MM.1S (cell line): ENCODE measurements around the gene TRIM44.

Source experiments
- DNase-seq: peaks from one replicate; pipeline ENCODE4 v3.0.0-alpha.2; 2015
- H2AFZ ChIP-seq: fragments of 300-600 bp; sonication (generic); 2 replicates; pipeline ENCODE4 v1.6.0; 2016; ENCODE audit warnings: antibody characterized with exemption, low read length
- H3F3A ChIP-seq: fragments of 300-600 bp; sonication (generic); 2 replicates; pipeline ENCODE4 v1.6.1; 2016; ENCODE audit warnings: mild to moderate bottlenecking, antibody characterized with exemption, low read length, moderate library complexity, mixed read lengths; ENCODE audit not compliant: insufficient read depth
- H3K27ac ChIP-seq: fragments of 300-600 bp; sonication (generic); 2 replicates; pipeline ENCODE4 v1.5.1; 2016; ENCODE audit warnings: mild to moderate bottlenecking, low read length
- H3K27me3 ChIP-seq: fragments of 300-600 bp; sonication (generic); replicated peaks from 2 replicates; pipeline ENCODE4 v1.6.0; 2016; ENCODE audit warnings: low read length; ENCODE audit not compliant: insufficient read depth
- H3K36me3 ChIP-seq: fragments of 300-600 bp; sonication (generic); replicated peaks from 2 replicates; pipeline ENCODE4 v1.6.1; 2016; ENCODE audit warnings: mild to moderate bottlenecking, low read length, mixed read lengths; ENCODE audit not compliant: insufficient read depth
- H3K4me1 ChIP-seq: fragments of 300-600 bp; sonication (generic); 2 replicates; pipeline ENCODE4 v1.6.1; 2016; ENCODE audit warnings: low read length, mixed read lengths
- H3K4me2 ChIP-seq: fragments of 300-600 bp; sonication (generic); 2 replicates; pipeline ENCODE4 v1.6.0; 2016; ENCODE audit warnings: low read depth, low read length
- H3K4me3 ChIP-seq: fragments of 300-600 bp; sonication (generic); 2 replicates; pipeline ENCODE4 v1.5.1; 2016; ENCODE audit warnings: low read length, mixed read lengths
- H3K79me2 ChIP-seq: fragments of 300-600 bp; sonication (generic); 2 replicates; pipeline ENCODE4 v1.6.1; 2016; ENCODE audit warnings: mixed run types, low read length, mixed read lengths
- H3K9ac ChIP-seq: fragments of 300-600 bp; sonication (generic); 2 replicates; pipeline ENCODE4 v1.6.1; 2016; ENCODE audit warnings: low read length, mixed read lengths
- H3K9me2 ChIP-seq: fragments of 300-600 bp; sonication (generic); replicated peaks from 2 replicates; pipeline ENCODE4 v1.6.1; 2016; ENCODE audit warnings: mild to moderate bottlenecking, low read length, mixed read lengths; ENCODE audit not compliant: insufficient read depth
- H3K9me3 ChIP-seq: fragments of 300-600 bp; sonication (generic); replicated peaks from 2 replicates; pipeline ENCODE4 v1.6.1; 2016; ENCODE audit warnings: mild to moderate bottlenecking, low read length, mixed read lengths; ENCODE audit not compliant: insufficient read depth
- H4K20me1 ChIP-seq: fragments of 300-600 bp; sonication (generic); 2 replicates; pipeline ENCODE4 v1.6.1; 2016; ENCODE audit warnings: mild to moderate bottlenecking, low read length, moderate library complexity, mixed read lengths; ENCODE audit not compliant: insufficient read depth
- CTCF ChIP-seq: fragments of 300-600 bp; sonication (generic); IDR thresholded peaks from 2 replicates; pipeline ENCODE4 v1.5.1; 2016; ENCODE audit warnings: antibody characterized with exemption, low read length, mixed read lengths
- EZH2 ChIP-seq: fragments of 300-600 bp; sonication (generic); optimal IDR thresholded peaks from 2 replicates; pipeline ENCODE3; 2017; ENCODE audit warnings: low read depth, mild to moderate bottlenecking, antibody characterized with exemption, low read length, mixed read lengths
- EZH2phosphoT487 ChIP-seq: fragments of 300-600 bp; sonication (generic); IDR thresholded peaks from 2 replicates; pipeline ENCODE4 v1.6.1; 2018; ENCODE audit warnings: antibody characterized with exemption, low read length

Gene TRIM44

DNA sequence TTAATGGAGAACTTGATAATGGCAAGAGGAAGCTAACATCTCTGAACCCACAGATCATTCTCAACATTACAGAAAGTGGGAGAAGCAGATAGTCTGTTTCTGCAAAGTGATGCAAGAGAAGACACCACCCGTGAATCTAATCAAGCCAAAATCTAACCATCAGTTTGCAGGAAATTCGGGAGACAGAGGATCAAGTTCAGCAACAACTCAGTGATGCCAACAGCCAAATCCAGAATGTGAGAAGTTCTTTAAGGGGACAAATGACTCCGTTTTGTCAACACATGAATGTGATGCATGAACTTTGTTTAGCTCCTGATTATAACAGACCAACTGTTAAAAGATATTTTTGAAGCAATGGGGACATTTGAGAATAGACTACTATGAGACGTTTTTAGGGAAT lies 186.0 kb downstream of the TRIM44 start:
- H3K4me2 ChIP-seq: no peak overlapping the region
- no peaks in the 10 kb centered on the region for H3K27me3 ChIP-seq
- H3K9me3 ChIP-seq: no peaks in the 10 kb centered on the region
- no peaks in the 10 kb centered on the region for H3K36me3 ChIP-seq
- TF ChIP-seq CTCF (no peak), EZH2phosphoT487 (no peak), EZH2 (no peak)
- no peaks in the 10 kb centered on the region for H3F3A ChIP-seq
- H3K27ac ChIP-seq: no peak overlapping the region
- no peaks in the 10 kb centered on the region for H3K9me2 ChIP-seq
- no peaks in the 10 kb centered on the region for H3K4me1 ChIP-seq
- no peaks in the 10 kb centered on the region for H4K20me1 ChIP-seq
- no peak overlapping the region for H3K9ac ChIP-seq
- no peaks in the 10 kb centered on the region for H3K79me2 ChIP-seq
- no peak overlapping the region for H3K4me3 ChIP-seq
- H2AFZ ChIP-seq: no peak overlapping the region
- no peak for DNase-seq

DNA sequence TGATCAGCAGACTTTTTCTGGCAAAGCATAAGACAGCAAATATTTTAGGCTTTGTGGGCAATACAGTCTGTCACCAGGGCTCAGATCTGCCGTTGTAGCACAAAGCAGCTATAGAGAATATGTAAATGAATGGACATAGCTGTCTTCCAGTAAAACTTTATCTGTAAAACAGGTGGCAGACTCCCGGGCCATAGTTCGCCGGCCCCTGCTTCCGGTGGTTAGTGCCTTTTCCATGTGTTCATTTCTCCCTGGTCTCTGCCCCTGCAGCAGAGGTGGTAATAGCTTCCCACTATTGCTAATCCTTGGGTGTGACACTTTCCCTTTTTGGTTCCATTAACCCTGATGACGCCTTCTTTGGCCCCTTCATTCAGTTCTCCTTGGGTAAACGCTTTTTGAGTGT lies 187.6 kb downstream of the TRIM44 start:
- no peaks in the 10 kb centered on the region for H3K36me3 ChIP-seq
- H3K4me3 ChIP-seq: no peak overlapping the region
- H3K9me3 ChIP-seq: no peaks in the 10 kb centered on the region
- H3K27ac ChIP-seq: no peak overlapping the region
- H3K79me2 ChIP-seq: no peaks in the 10 kb centered on the region
- H4K20me1 ChIP-seq: no peaks in the 10 kb centered on the region
- TF ChIP-seq EZH2: no peak
- TF ChIP-seq CTCF: no peak
- no peak for TF ChIP-seq EZH2phosphoT487
- H3K4me1 ChIP-seq: no peaks in the 10 kb centered on the region
- no peak overlapping the region for H3K9ac ChIP-seq
- H2AFZ ChIP-seq: no peak overlapping the region
- DNase-seq: no peak
- no peaks in the 10 kb centered on the region for H3K9me2 ChIP-seq
- H3K27me3 ChIP-seq: no peaks in the 10 kb centered on the region
- H3K4me2 ChIP-seq: no peak overlapping the region
- no peaks in the 10 kb centered on the region for H3F3A ChIP-seq

DNA sequence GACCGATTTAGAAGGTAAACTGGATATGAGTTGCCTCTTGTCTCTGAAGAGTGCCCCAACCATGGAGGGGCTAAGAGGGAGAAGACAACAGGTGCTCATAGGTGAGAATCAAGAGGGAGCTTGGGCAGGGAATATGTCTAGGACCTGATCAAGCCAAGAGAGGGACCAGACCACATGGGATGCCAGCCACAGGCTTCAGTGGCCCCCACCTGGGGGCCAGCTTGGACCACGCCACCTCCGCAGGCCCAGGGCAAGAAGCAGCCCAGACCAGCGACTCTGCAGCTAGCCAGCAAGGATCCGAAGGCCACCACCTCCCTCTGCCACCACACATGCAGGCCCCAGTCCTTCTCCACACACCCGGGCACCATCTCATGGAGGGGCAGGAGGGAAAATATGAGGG lies 188.8 kb downstream of the TRIM44 start:
- no peaks in the 10 kb centered on the region for H3K9me3 ChIP-seq
- no peak overlapping the region for H2AFZ ChIP-seq
- TF ChIP-seq EZH2 (no peak), EZH2phosphoT487 (no peak), CTCF (no peak)
- no peak for DNase-seq
- no peaks in the 10 kb centered on the region for H3K9me2 ChIP-seq
- no peaks in the 10 kb centered on the region for H3K27me3 ChIP-seq
- H3K4me1 ChIP-seq: no peaks in the 10 kb centered on the region
- no peaks in the 10 kb centered on the region for H3K36me3 ChIP-seq
- H3K4me3 ChIP-seq: no peak overlapping the region
- no peak overlapping the region for H3K27ac ChIP-seq
- H3K9ac ChIP-seq: no peak overlapping the region
- H3K79me2 ChIP-seq: no peaks in the 10 kb centered on the region
- H4K20me1 ChIP-seq: no peaks in the 10 kb centered on the region
- H3K4me2 ChIP-seq: no peak overlapping the region
- H3F3A ChIP-seq: no peaks in the 10 kb centered on the region

DNA sequence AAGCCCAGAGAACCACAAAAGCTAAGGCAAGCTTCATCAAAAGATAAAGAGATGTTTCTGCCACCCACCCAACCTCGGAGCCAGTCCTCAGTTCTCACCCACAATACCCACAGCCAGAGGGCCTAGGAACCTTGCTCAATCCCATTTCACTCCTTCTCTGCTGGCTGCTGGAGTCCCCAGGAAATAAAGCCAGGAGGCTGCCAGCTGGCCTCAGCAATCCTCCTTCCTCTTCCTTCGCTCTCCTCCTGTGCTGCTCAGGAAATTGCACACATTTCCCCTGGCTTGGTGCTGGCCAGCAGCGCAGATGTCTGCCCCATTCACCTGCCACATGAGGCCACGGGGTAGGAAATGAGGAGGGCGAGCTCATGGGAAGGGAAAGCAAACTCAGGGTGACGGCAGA lies 189.5 kb downstream of the TRIM44 start:
- Histone ChIP-seq H3K27ac (no peak overlapping the region), H3K9me3 (no peaks in the 10 kb centered on the region), H3K4me3 (no peak overlapping the region), H3K4me2 (no peak overlapping the region), H2AFZ (no peak overlapping the region), H3K4me1 (no peaks in the 10 kb centered on the region), H3K27me3 (no peaks in the 10 kb centered on the region), H3F3A (no peaks in the 10 kb centered on the region), H3K9ac (no peak overlapping the region), H3K36me3 (no peaks in the 10 kb centered on the region), H3K79me2 (no peaks in the 10 kb centered on the region), H3K9me2 (no peaks in the 10 kb centered on the region), H4K20me1 (no peaks in the 10 kb centered on the region)
- TF ChIP-seq EZH2: no peak
- no peak for TF ChIP-seq CTCF
- no peak for TF ChIP-seq EZH2phosphoT487
- no peak for DNase-seq
